IMR-90 (cell line): ENCODE measurements around the gene GPBAR1. TPM values are rescaled to one million over a fixed set of nuclear protein-coding genes. Genes with fewer than 3 reads are reported as not detected.
A peak's percentile ranks its signal among the peaks of the same experiment; 100 is the strongest.

Source experiments
- ATAC-seq: fragments of 200-7000 bp; cut with Tn5 transposase; 2 replicates; pipeline ENCODE4 v1.9.1; 2020; ENCODE audit warnings: low read depth, mild to moderate bottlenecking, moderate library complexity
- BruUV-seq: library from RNA; stranded (reverse); fragments of 400-500 nt; replicated peaks from 2 replicates; lab custom pipeline; 2021; lab: Mats Ljungman, UMichigan
- CTCF ChIA-PET: fragments of 300-600 bp; formaldehyde crosslinking; extraction: SDS; loops from one replicate; lab custom pipeline; 2021; ENCODE audit warnings: antibody characterized with exemption; lab: Yijun Ruan, JAX
- POLR2A ChIA-PET: fragments of 300-600 bp; sonication (Branson Sonifier 250); formaldehyde crosslinking; loops from one replicate; lab custom pipeline; 2022; ENCODE audit warnings: antibody characterized with exemption; ENCODE audit not compliant: unreplicated experiment; lab: Charles Lee
- DNase-seq: peaks from one replicate; pipeline ENCODE4 v3.0.0; 2013
- H2AFZ ChIP-seq: replicated peaks from 2 replicates; pipeline ENCODE3; 2013; ENCODE audit warnings: low read length, mild to moderate bottlenecking; ENCODE audit not compliant: poor library complexity
- H2AK5ac ChIP-seq: 2 replicates; pipeline ENCODE4 v1.6.1; 2013; ENCODE audit warnings: low read depth, low read length, inconsistent platforms
- H2AK9ac ChIP-seq: replicated peaks from 2 replicates; pipeline ENCODE3; 2013; ENCODE audit warnings: mild to moderate bottlenecking, low read depth, low read length, moderate library complexity; ENCODE audit not compliant: poor library complexity
- H2BK120ac ChIP-seq: 2 replicates; pipeline ENCODE4 v1.6.1; 2013; ENCODE audit warnings: low read depth, low read length, inconsistent platforms
- H2BK15ac ChIP-seq: 3 replicates; pipeline ENCODE4 v1.6.1; 2013; ENCODE audit warnings: low read depth, low read length, inconsistent platforms
- H2BK20ac ChIP-seq: 2 replicates; pipeline ENCODE4 v1.6.1; 2013; ENCODE audit warnings: low read depth, mild to moderate bottlenecking, inconsistent platforms, low read length, moderate library complexity
- H2BK5ac ChIP-seq: 2 replicates; pipeline ENCODE4 v1.6.1; 2013; ENCODE audit warnings: mild to moderate bottlenecking, low read depth, low read length, inconsistent platforms; ENCODE audit not compliant: poor library complexity, severe bottlenecking
- H3K14ac ChIP-seq: replicated peaks from 2 replicates; pipeline ENCODE4 v1.6.1; 2013; ENCODE audit warnings: low read depth, low read length, inconsistent platforms
- H3K18ac ChIP-seq: 2 replicates; pipeline ENCODE4 v1.6.1; 2013; ENCODE audit warnings: low read depth, low read length, control low read depth
- H3K23ac ChIP-seq: 2 replicates; pipeline ENCODE4 v1.6.1; 2013; ENCODE audit warnings: low read depth, low read length, inconsistent platforms
- H3K27ac ChIP-seq: 2 replicates; pipeline ENCODE4 v1.5.1; 2013; ENCODE audit warnings: mild to moderate bottlenecking, control low read depth, low read length; ENCODE audit not compliant: insufficient read depth
- H3K27me3 ChIP-seq: 2 replicates; pipeline ENCODE4 v1.6.1; 2013; ENCODE audit warnings: low read length; ENCODE audit not compliant: control insufficient read depth, insufficient read depth
- H3K36me3 ChIP-seq: 2 replicates; pipeline ENCODE4 v1.6.1; 2013; ENCODE audit warnings: low read length, mixed read lengths; ENCODE audit not compliant: control insufficient read depth, insufficient read depth
- H3K4ac ChIP-seq: 2 replicates; pipeline ENCODE4 v1.6.1; 2013; ENCODE audit warnings: low read depth, low read length, inconsistent platforms
- H3K4me1 ChIP-seq: 2 replicates; pipeline ENCODE4 v1.6.1; 2013; ENCODE audit warnings: low read length, mixed read lengths; ENCODE audit not compliant: control insufficient read depth, insufficient read depth
- H3K4me2 ChIP-seq: 2 replicates; pipeline ENCODE4 v1.6.1; 2013; ENCODE audit warnings: low read depth, mild to moderate bottlenecking, control low read depth, low read length, moderate library complexity
- H3K4me3 ChIP-seq: 2 replicates; pipeline ENCODE4 v1.5.1; 2013; ENCODE audit warnings: low read depth, mild to moderate bottlenecking, control low read depth, low read length, moderate library complexity; ENCODE audit not compliant: insufficient read depth
- H3K56ac ChIP-seq: 2 replicates; pipeline ENCODE4 v1.6.1; 2013; ENCODE audit warnings: low read length, inconsistent platforms; ENCODE audit not compliant: insufficient read depth; ENCODE audit errors: extremely low read depth
- H3K79me1 ChIP-seq, 2 experiments: 2 replicates each; pipeline ENCODE4 v1.6.1; 2013; ENCODE audit warnings: low read length in 2 of 2, inconsistent platforms in 1 of 2, low read depth in 1 of 2
- H3K9ac ChIP-seq: 2 replicates; pipeline ENCODE4 v1.6.1; 2013; ENCODE audit warnings: low read depth, low read length, control low read depth
- H3K9me1 ChIP-seq: 2 replicates; pipeline ENCODE4 v1.6.1; 2013; ENCODE audit warnings: low read length, inconsistent platforms; ENCODE audit not compliant: insufficient read depth
- H3K9me3 ChIP-seq: 2 replicates; pipeline ENCODE4 v1.6.1; 2013; ENCODE audit warnings: low read length; ENCODE audit not compliant: control insufficient read depth, insufficient read depth
- H4K20me1 ChIP-seq: 2 replicates; pipeline ENCODE4 v1.6.1; 2013; ENCODE audit warnings: low read length, inconsistent platforms; ENCODE audit not compliant: insufficient read depth
- H4K5ac ChIP-seq: 2 replicates; pipeline ENCODE4 v1.6.1; 2013; ENCODE audit warnings: mild to moderate bottlenecking, low read depth, low read length, control low read depth
- H4K8ac ChIP-seq, 2 experiments: 2 replicates each; pipeline ENCODE4 v1.6.1; 2013; ENCODE audit warnings: low read depth in 2 of 2, low read length in 2 of 2, control low read depth in 1 of 2, inconsistent platforms in 1 of 2
- H4K91ac ChIP-seq: 2 replicates; pipeline ENCODE4 v1.6.1; 2013; ENCODE audit warnings: low read depth, low read length, inconsistent platforms; ENCODE audit not compliant: insufficient read depth
- BHLHE40 ChIP-seq: fragments of 150-350 bp; IDR thresholded peaks from 2 replicates; pipeline ENCODE4 v1.6.1; 2016; ENCODE audit warnings: mild to moderate bottlenecking, low read depth, low read length
- CEBPB ChIP-seq: IDR thresholded peaks from 2 replicates; pipeline ENCODE4 v1.6.1; 2012; ENCODE audit warnings: low read depth, low read length, improper control_type of control experiment
- FOS ChIP-seq: fragments of 150-350 bp; IDR thresholded peaks from 2 replicates; pipeline ENCODE4 v1.6.1; 2016; ENCODE audit warnings: low read depth, low read length
- MAZ ChIP-seq: IDR thresholded peaks from 2 replicates; pipeline ENCODE4 v1.6.1; 2012; ENCODE audit warnings: low read depth, mild to moderate bottlenecking, low read length, improper control_type of control experiment, moderate library complexity, borderline replicate concordance
- MXI1 ChIP-seq: IDR thresholded peaks from 2 replicates; pipeline ENCODE4 v1.6.1; 2012; ENCODE audit warnings: low read depth, mild to moderate bottlenecking, low read length, moderate library complexity, borderline replicate concordance
- USF2 ChIP-seq: fragments of 150-350 bp; IDR thresholded peaks from 2 replicates; pipeline ENCODE4 v1.6.1; 2017; ENCODE audit warnings: mild to moderate bottlenecking, antibody characterized with exemption, low read length, low read depth
- WGBS, 2 experiments: methylation state at CpG; one replicate each; pipeline versions ENCODE4 v1.1.5 to v1.1.7; 2013; ENCODE audit warnings: missing lambda C conversion rate in 2 of 2; ENCODE audit not compliant: insufficient read length in 1 of 2; ENCODE audit errors: extremely low coverage in 2 of 2; 5-methylcytosine and 5-hydroxymethylcytosine counted together
- dilution Hi-C: fragments of 300-500 bp; cut with HindIII; formaldehyde crosslinking; loops from one replicate; pipeline ENCODE4 v1.14.3; 2018; ENCODE audit warnings: low sequenced_read_pairs; ENCODE audit not compliant: unreplicated experiment
- in situ Hi-C: fragments of 300-500 bp; cut with MboI; formaldehyde crosslinking; loops from 3 replicates; pipeline ENCODE4 v1.14.3; 2019; ENCODE audit warnings: low sequenced_read_pairs, inconsistent platforms, mixed read lengths
- intact Hi-C: fragments of 100-400 bp; cut with micrococcal nuclease; formaldehyde crosslinking; loops from 2 replicates; pipeline ENCODE4 v1.10.0; 2022
- polyA plus RNA-seq, 3 experiments: library from polyadenylated mRNA; depleted of rRNA; stranded (reverse); fragments of >200 nt; gene quantifications; 2 replicates each; pipeline ENCODE4 v1.2.3, GENCODE V29; 2012; ENCODE audit warnings: low replicate concordance in 1 of 3
- total RNA-seq: library from RNA; depleted of rRNA; stranded (reverse); fragments of >200 nt; gene quantifications from 2 replicates; pipeline ENCODE4 v1.2.3, GENCODE V29; 2012

GPBAR1 gene
- total and polyA plus RNA-seq, 2 of the 4 experiments (the other 2 are of a cell fraction), result under 0.01 to 0.21 TPM

DNA sequence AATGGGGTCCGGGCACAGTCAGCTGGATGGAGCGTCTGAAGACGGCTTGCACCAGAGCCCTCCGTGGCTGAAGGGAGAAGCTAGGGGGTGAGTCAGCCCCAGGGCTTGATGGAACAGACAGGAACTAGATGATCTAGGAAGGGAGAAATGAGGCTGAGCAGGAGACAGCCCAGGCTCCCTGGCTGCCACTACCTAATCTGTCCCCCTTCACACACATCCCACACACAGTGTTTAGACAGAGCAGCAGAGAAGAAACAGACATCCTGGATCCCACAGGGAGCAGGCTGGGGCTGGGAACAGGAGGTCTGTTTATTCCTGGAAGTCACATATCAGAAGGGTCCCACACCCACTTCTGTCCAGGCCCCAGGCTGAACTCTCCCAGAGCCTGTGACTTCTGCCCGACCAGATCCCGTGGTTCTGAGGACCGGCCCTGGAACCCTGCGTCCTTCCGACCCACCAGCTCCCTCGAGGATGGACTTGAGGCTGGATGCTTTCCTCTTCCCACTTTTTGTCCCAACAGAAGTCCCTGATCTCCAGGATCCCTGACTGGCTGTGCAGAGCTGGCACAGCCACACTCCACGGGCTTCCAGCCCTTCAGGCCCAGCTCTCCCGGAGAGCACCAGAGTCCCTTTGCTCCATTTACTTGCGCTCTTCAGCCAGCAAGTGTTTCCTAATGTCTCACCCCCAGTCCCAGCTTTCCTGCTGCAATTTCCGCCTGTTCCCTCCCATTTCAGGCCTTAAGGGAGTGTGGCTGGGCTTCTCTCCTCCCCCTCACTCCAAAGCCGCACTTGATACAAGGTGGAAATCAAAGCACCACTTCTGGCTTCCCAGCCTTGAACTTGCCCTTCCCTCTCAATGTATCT, 1.5 kb upstream of the GPBAR1 start:
- H3K14ac ChIP-seq, result peak overlapping the region; percentile 69; the same call in 1 of the 2 replicates
- no TSS peak for BruUV-seq
- H3K79me1 ChIP-seq, result peaks cover 0 to 3% of the 10 kb centered on the region in 2 experiments; a peak in 2 of 4 replicates
- ChIA-PET POLR2A (interaction anchor here (1.0 kb wide), 1 partner anchor 11 kb away, joined by 3 read pairs; the partner anchor contains the start of genes AAMP and PNKD), CTCF (interaction anchor here (0.8 kb wide), 1 partner anchor 11 kb away, joined by 3 read pairs; the partner anchor contains the start of genes AAMP and PNKD)
- peak overlapping the region; percentile 33 for H2AK9ac ChIP-seq
- intact Hi-C loops (loop anchor here (5.0 kb wide), 1 partner anchor 72 kb away; no protein-coding TSS in a partner anchor), in situ Hi-C loops (no loop called here), dilution Hi-C loops (no loop called here)
- no peak overlapping the region for H3K56ac ChIP-seq
- DNase-seq, result peak; percentile 85
- peak overlapping the region; percentile 21 for H3K27ac ChIP-seq
- H4K20me1 ChIP-seq, result peaks cover 8% of the 10 kb centered on the region; the same call in 1 of the 2 replicates
- H2BK20ac ChIP-seq, result no peak overlapping the region
- TF ChIP-seq BHLHE40 (no peak), USF2 (no peak), MAZ (peak; percentile 31; the same call in 1 of the 2 replicates), CEBPB (no peak; the same call in 1 of the 2 replicates), FOS (peak; percentile 45), MXI1 (no peak)
- H4K91ac ChIP-seq, result peak overlapping the region; percentile 43; the same call in 1 of the 2 replicates
- peak overlapping the region; percentile 42 for H3K4me2 ChIP-seq
- no peaks in the 10 kb centered on the region; the same call in 1 of the 2 replicates for H3K9me1 ChIP-seq
- 0 out of 2 replicates have a peak overlapping the region, but pooled peaks have one; percentile 7 for H2BK120ac ChIP-seq
- no peaks in the 10 kb centered on the region for H3K27me3 ChIP-seq
- H3K9ac ChIP-seq, result no peak overlapping the region
- peak overlapping the region; percentile 84 for H2AFZ ChIP-seq
- no peak overlapping the region for H2BK5ac ChIP-seq
- H3K4me3 ChIP-seq, result no peak overlapping the region
- peak overlapping the region in 1 of 2 experiments; percentile 63; a peak in 3 of 4 replicates for H4K8ac ChIP-seq
- ATAC-seq, result peak; percentile 84
- peak overlapping the region; percentile 37; the same call in 1 of the 2 replicates for H4K5ac ChIP-seq
- H3K23ac ChIP-seq, result peak overlapping the region; percentile 38
- H3K18ac ChIP-seq, result peak overlapping the region; percentile 30; the same call in 1 of the 2 replicates
- peak overlapping the region; percentile 48 for H3K4ac ChIP-seq
- peaks cover 12% of the 10 kb centered on the region for H3K4me1 ChIP-seq
- WGBS, 2 experiments, result 46% methylated on average over 6 of the region's 15 CpGs; no CpG with 5 or more reads in 1 of the 2 experiments
- H3K36me3 ChIP-seq, result peaks cover 24% of the 10 kb centered on the region
- no peaks in the 10 kb centered on the region for H3K9me3 ChIP-seq
- no peak overlapping the region for H2BK15ac ChIP-seq
- H2AK5ac ChIP-seq, result peak overlapping the region; percentile 30; the same call in 1 of the 2 replicates
